ENCODE results near the gene FMR1. TPM values are rescaled to one million over a fixed set of nuclear protein-coding genes. Genes with fewer than 3 reads are reported as not detected.

Gene FMR1
- total RNA-seq: 34.7 TPM in 2 replicates

DNA sequence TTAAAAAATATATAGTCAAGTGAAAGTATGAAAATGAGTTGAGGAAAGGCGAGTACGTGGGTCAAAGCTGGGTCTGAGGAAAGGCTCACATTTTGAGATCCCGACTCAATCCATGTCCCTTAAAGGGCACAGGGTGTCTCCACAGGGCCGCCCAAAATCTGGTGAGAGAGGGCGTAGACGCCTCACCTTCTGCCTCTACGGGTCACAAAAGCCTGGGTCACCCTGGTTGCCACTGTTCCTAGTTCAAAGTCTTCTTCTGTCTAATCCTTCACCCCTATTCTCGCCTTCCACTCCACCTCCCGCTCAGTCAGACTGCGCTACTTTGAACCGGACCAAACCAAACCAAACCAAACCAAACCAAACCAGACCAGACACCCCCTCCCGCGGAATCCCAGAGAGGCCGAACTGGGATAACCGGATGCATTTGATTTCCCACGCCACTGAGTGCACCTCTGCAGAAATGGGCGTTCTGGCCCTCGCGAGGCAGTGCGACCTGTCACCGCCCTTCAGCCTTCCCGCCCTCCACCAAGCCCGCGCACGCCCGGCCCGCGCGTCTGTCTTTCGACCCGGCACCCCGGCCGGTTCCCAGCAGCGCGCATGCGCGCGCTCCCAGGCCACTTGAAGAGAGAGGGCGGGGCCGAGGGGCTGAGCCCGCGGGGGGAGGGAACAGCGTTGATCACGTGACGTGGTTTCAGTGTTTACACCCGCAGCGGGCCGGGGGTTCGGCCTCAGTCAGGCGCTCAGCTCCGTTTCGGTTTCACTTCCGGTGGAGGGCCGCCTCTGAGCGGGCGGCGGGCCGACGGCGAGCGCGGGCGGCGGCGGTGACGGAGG, at the start of gene FMR1:
TSS of gene FMR1 (plus strand) at position 728 of the 831 bp plus-strand sequence. CDS start 261 bp downstream, outside the sequence.
- intact Hi-C loops (cut with micrococcal nuclease): loop anchor here (1.0 to 10.0 kb wide), 4 partner anchors 177 to 1593 kb away; partner anchors contain the start of gene IDS
- peaks cover 3% of the 10 kb centered on the region for H3K27me3 Mint-ChIP-seq (ENCODE audit: low read depth)
- H3K27ac Mint-ChIP-seq: peak within 1 kb of the TSS; percentile 86
- DNase-seq (ENCODE audit: low spot score): peak; percentile 92
- H3K4me3 Mint-ChIP-seq (ENCODE audit: low read depth): peak within 1 kb of the TSS; percentile 95
- H3K36me3 Mint-ChIP-seq (ENCODE audit: low read depth): peaks cover 7% of the 10 kb centered on the region
- peaks cover 27% of the 10 kb centered on the region for H3K4me1 Mint-ChIP-seq (ENCODE audit: low read depth)
- H3K9me3 Mint-ChIP-seq: no peaks in the 10 kb centered on the region

DNA sequence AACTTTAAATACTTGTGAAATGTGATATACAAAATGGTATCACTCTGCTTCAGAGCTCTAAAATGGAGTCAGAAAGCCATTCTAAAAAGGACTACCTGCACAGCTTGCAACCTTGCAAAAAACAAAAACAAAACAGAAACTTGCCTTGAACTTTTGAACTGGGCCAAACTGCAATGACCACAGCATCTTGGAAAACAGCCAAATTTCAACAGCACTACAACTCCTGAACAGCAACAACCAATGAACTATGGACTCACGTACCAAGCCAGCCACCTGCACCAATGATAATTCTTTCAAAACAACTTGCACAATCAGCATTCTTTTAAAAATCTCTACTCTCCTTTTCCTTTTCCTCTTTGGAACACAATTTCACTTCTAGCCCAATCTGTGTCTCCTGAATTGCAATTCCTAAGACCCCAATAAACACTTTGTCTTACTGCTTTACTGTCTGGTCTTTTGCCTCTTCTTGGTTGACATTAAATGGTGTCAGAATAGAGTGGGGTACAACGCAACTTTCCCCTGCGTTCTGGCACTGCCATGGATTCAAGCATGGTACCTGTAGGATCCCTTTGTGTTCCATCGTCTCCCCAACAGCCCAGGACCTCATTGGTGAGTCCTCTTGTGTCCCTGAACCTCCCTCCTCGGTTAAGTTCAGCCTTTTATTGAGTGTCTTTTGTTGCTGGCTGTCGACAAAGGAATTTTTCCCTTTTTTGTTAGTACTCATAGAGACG, 35.7 kb upstream of the FMR1 start:
- Mint-ChIP-seq H3K4me1 (ENCODE audit: low read depth) (no peaks in the 10 kb centered on the region), H3K9me3 (no peaks in the 10 kb centered on the region), H3K27ac (no peak overlapping the region), H3K36me3 (ENCODE audit: low read depth) (no peaks in the 10 kb centered on the region), H3K27me3 (ENCODE audit: low read depth) (no peaks in the 10 kb centered on the region), H3K4me3 (ENCODE audit: low read depth) (no peak overlapping the region)
- no peak for DNase-seq (ENCODE audit: low spot score)
- intact Hi-C loops (cut with micrococcal nuclease): no loop called here

DNA sequence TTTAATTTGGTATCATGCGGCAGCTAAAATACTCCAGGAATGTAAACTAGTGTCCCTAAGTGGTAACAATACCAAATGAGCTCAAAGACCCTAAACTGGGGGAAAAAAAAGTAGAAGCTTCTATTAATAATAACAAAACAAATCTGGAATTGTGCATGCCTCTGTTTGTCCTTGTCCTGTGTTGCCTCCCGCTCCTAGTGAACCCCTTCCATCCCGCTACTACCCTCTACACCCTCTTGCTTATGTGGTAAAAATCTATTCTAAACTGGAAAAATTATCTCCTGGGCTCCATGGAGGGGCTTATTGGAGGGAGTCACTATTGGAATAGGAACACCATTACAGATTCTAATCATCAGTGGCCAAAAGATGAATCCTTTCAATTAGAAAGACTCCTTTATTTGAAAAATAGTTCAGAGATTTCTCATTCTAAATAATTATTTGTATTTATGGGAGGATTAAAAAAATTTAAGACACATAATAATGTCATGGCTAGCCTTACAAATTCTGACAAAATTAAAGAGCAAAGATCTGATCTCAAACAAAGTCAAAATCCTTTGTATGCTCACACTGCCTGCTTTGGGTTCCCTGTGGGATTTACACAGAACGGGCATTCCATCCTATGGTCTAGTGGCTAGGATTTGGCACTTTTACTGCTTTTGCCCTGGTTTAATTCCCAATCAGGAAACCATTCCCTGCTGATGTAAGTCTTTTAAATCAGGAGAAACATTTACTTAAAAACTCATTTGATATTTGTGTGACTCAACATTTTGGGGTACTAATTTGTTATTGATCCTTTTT, 34.7 kb upstream of the FMR1 start:
- no peak for DNase-seq (ENCODE audit: low spot score)
- H3K36me3 Mint-ChIP-seq (ENCODE audit: low read depth): no peaks in the 10 kb centered on the region
- intact Hi-C loops (cut with micrococcal nuclease): no loop called here
- H3K27me3 Mint-ChIP-seq (ENCODE audit: low read depth): no peaks in the 10 kb centered on the region
- H3K9me3 Mint-ChIP-seq: no peaks in the 10 kb centered on the region
- H3K4me1 Mint-ChIP-seq (ENCODE audit: low read depth): no peaks in the 10 kb centered on the region
- no peak overlapping the region for H3K4me3 Mint-ChIP-seq (ENCODE audit: low read depth)
- no peak overlapping the region for H3K27ac Mint-ChIP-seq

- no peaks in the 10 kb centered on the region for H3K4me1 Mint-ChIP-seq (ENCODE audit: low read depth)
- H3K27me3 Mint-ChIP-seq (ENCODE audit: low read depth): no peaks in the 10 kb centered on the region
- no peaks in the 10 kb centered on the region for H3K9me3 Mint-ChIP-seq
- intact Hi-C loops (cut with micrococcal nuclease): no loop called here
- no peak overlapping the region for H3K27ac Mint-ChIP-seq
- H3K4me3 Mint-ChIP-seq (ENCODE audit: low read depth): no peak overlapping the region
- no peak for DNase-seq (ENCODE audit: low spot score)
- no peaks in the 10 kb centered on the region for H3K36me3 Mint-ChIP-seq (ENCODE audit: low read depth)
Measured at GRCh38 chrX:147877726-147878125, 34.0 kb upstream of the FMR1 start.

DNA sequence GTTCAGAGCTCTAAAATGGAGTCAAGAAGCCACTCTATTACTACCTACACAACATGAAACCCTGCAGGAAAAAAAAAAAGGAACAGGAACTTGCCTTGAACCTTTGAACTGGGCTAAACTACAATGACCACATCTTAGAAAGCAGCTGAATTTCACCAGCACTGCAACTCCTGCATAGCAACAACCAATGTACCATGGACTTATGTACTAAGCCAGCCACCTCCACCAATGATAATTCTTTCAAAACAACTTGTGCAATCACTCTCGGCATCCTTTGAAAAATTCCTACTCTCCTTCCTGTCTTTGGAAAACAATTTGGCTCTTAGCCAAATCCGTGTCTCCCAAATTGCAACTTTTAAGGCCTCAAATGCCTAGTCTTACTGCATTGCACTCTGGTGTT, 26.8 kb upstream of the FMR1 start:
- no peaks in the 10 kb centered on the region for H3K36me3 Mint-ChIP-seq (ENCODE audit: low read depth)

DNA sequence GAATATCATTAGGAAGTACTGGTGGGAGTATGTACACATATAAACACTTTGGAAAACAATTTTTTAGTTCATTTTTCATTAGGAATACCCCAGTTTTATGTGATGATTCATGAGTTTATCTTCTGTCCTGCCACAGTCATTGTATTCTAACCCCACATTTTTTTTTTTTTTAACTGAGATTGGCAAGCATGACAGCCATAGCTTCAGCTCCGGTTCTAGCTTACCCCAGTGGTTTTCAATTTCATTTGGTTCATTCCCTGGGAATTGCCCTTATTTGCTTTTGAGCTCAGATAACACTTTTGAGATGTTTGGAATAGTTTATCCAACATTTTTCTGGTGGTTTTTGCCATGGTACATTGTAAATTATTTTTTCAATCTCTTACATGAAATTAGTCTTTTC, 21.0 kb upstream of the FMR1 start:
- H3K4me3 Mint-ChIP-seq (ENCODE audit: low read depth): no peak overlapping the region
- intact Hi-C loops (cut with micrococcal nuclease): no loop called here
- H3K36me3 Mint-ChIP-seq (ENCODE audit: low read depth): no peaks in the 10 kb centered on the region
- H3K9me3 Mint-ChIP-seq: no peaks in the 10 kb centered on the region
- no peak for DNase-seq (ENCODE audit: low spot score)
- no peaks in the 10 kb centered on the region for H3K4me1 Mint-ChIP-seq (ENCODE audit: low read depth)
- H3K27me3 Mint-ChIP-seq (ENCODE audit: low read depth): no peaks in the 10 kb centered on the region
- H3K27ac Mint-ChIP-seq: no peak overlapping the region

More for the DNA sequence above, 26.8 kb upstream of the FMR1 start:
- no peaks in the 10 kb centered on the region for H3K27me3 Mint-ChIP-seq (ENCODE audit: low read depth)
- no peaks in the 10 kb centered on the region for H3K9me3 Mint-ChIP-seq
- H3K4me3 Mint-ChIP-seq (ENCODE audit: low read depth): no peak overlapping the region
- H3K4me1 Mint-ChIP-seq (ENCODE audit: low read depth): no peaks in the 10 kb centered on the region
- intact Hi-C loops (cut with micrococcal nuclease): no loop called here
- no peak overlapping the region for H3K27ac Mint-ChIP-seq
- no peak for DNase-seq (ENCODE audit: low spot score)

GRCh38 chrX:147891896-147892295, 19.8 kb upstream of the FMR1 start:
- no peak overlapping the region for H3K4me3 Mint-ChIP-seq (ENCODE audit: low read depth)
- no peak overlapping the region for H3K27ac Mint-ChIP-seq
- no peak for DNase-seq (ENCODE audit: low spot score)
- H3K27me3 Mint-ChIP-seq (ENCODE audit: low read depth): no peaks in the 10 kb centered on the region
- intact Hi-C loops (cut with micrococcal nuclease): no loop called here
- H3K4me1 Mint-ChIP-seq (ENCODE audit: low read depth): no peaks in the 10 kb centered on the region
- H3K36me3 Mint-ChIP-seq (ENCODE audit: low read depth): no peaks in the 10 kb centered on the region
- H3K9me3 Mint-ChIP-seq: no peaks in the 10 kb centered on the region

DNA sequence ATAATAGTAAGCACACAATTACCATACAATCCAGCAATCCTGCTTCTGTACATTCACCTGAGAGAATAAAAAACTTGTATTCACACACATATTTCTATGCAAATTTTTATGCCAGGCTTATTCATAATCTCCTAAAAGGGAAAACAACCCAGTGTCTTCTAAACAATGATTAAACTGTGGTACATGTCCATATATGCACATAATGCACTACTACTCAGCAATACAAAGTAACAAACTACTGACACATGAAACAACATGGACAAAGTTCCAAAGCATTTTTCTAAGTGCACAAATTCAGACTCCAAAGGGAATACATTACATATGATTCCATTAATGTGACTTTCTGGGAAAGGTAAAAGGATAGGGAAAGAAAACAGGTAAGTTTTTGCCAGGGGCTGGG, 18.0 kb upstream of the FMR1 start:
- Mint-ChIP-seq H3K27me3 (ENCODE audit: low read depth) (no peaks in the 10 kb centered on the region), H3K4me3 (ENCODE audit: low read depth) (no peak overlapping the region), H3K36me3 (ENCODE audit: low read depth) (no peaks in the 10 kb centered on the region), H3K9me3 (no peaks in the 10 kb centered on the region), H3K4me1 (ENCODE audit: low read depth) (no peaks in the 10 kb centered on the region), H3K27ac (no peak overlapping the region)
- DNase-seq (ENCODE audit: low spot score): no peak
- intact Hi-C loops (cut with micrococcal nuclease): no loop called here

- Mint-ChIP-seq H3K4me3 (ENCODE audit: low read depth) (no peak overlapping the region), H3K27me3 (ENCODE audit: low read depth) (no peaks in the 10 kb centered on the region), H3K9me3 (no peaks in the 10 kb centered on the region), H3K36me3 (ENCODE audit: low read depth) (no peaks in the 10 kb centered on the region), H3K27ac (no peak overlapping the region), H3K4me1 (ENCODE audit: low read depth) (no peaks in the 10 kb centered on the region)
- DNase-seq (ENCODE audit: low spot score): no peak
- intact Hi-C loops (cut with micrococcal nuclease): no loop called here
Measured at GRCh38 chrX:147894366-147894963, 17.3 kb upstream of the FMR1 start.

DNA sequence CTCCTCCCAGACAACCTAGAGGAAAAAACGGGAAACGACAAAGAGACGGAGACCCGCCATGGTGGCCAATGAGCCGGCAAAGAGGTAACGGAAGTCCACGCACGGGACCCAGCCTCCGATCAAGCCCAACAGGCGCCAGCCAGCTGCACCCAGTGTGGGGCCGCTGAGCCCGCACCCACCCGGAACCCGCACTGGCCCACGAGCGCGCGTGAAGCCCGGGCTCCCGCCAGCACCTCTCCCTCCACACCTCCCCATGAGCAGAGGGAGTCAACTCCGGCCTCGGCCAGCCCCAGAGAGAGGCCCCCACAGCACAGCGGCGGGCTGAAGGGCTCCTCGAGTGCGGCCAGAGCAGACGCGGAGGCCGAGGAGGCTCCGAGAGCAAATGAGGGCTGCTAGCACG, 14.6 kb upstream of the FMR1 start:
- intact Hi-C loops (cut with micrococcal nuclease): no loop called here
- no peak overlapping the region for H3K4me3 Mint-ChIP-seq (ENCODE audit: low read depth)
- DNase-seq (ENCODE audit: low spot score): no peak
- no peaks in the 10 kb centered on the region for H3K9me3 Mint-ChIP-seq
- no peaks in the 10 kb centered on the region for H3K27me3 Mint-ChIP-seq (ENCODE audit: low read depth)
- no peak overlapping the region for H3K27ac Mint-ChIP-seq
- no peaks in the 10 kb centered on the region for H3K36me3 Mint-ChIP-seq (ENCODE audit: low read depth)
- no peaks in the 10 kb centered on the region for H3K4me1 Mint-ChIP-seq (ENCODE audit: low read depth)

GRCh38 chrX:147898951-147899350, 12.8 kb upstream of the FMR1 start:
- H3K27me3 Mint-ChIP-seq (ENCODE audit: low read depth): no peaks in the 10 kb centered on the region
- H3K36me3 Mint-ChIP-seq (ENCODE audit: low read depth): no peaks in the 10 kb centered on the region
- no peak overlapping the region for H3K4me3 Mint-ChIP-seq (ENCODE audit: low read depth)
- no peaks in the 10 kb centered on the region for H3K4me1 Mint-ChIP-seq (ENCODE audit: low read depth)
- no peak for DNase-seq (ENCODE audit: low spot score)
- intact Hi-C loops (cut with micrococcal nuclease): no loop called here
- no peaks in the 10 kb centered on the region for H3K9me3 Mint-ChIP-seq
- no peak overlapping the region for H3K27ac Mint-ChIP-seq

DNA sequence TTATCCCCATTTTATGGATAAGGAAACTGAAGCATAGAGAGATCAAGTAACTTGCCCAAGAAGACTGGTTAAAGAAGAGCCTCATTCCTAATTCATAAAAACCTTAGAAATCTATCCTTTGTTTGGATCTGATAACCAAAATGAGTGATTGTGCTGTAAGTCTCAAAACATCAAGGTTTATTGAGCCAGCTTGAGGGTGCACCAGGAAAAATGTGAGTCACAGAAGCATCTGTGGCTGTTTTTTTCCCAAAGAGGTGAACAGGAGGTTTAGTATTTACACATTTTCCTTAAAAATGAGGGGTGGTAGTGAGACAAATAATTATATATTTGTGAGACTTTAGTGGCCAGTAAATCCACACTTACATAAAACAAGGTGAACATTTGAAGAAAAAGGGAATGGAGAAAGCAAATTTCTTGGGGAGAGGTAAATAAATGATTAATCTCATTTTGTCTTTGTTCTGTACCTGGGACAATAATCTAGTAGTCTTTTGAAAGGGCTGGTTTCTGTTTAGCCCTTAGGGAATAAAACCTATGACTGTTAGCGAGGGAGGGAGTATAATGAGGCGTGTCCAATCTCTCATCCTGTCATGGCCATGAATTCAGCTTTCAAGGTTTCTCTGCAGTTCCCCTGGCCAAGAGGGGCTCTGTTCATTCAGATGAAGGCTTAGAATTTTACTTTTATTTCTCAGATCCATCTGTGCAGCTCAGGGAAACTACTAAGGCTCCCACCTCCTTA, 12.2 kb upstream of the FMR1 start:
- Mint-ChIP-seq H3K9me3 (no peaks in the 10 kb centered on the region), H3K4me3 (ENCODE audit: low read depth) (no peak overlapping the region), H3K36me3 (ENCODE audit: low read depth) (no peaks in the 10 kb centered on the region), H3K27me3 (ENCODE audit: low read depth) (no peaks in the 10 kb centered on the region), H3K27ac (no peak overlapping the region), H3K4me1 (ENCODE audit: low read depth) (no peaks in the 10 kb centered on the region)
- no peak for DNase-seq (ENCODE audit: low spot score)
- intact Hi-C loops (cut with micrococcal nuclease): no loop called here
